Stimulated activated CD8-positive, alpha-beta memory T cell treated with anti-CD3 and anti-CD28 coated beads, Interleukin-15, amount 100 ng/mL, for 4 hours (primary cell): ENCODE results near the gene TPRG1L.
A peak's percentile ranks its signal among the peaks of the same experiment; 100 is the strongest.

Experiments used
- DNase-seq, 2 donors: peaks; one replicate each; pipeline ENCODE4 v3.0.0-alpha.2; 2020; ENCODE audit warnings: low read depth in 2 of 2

TPRG1L gene

DNA sequence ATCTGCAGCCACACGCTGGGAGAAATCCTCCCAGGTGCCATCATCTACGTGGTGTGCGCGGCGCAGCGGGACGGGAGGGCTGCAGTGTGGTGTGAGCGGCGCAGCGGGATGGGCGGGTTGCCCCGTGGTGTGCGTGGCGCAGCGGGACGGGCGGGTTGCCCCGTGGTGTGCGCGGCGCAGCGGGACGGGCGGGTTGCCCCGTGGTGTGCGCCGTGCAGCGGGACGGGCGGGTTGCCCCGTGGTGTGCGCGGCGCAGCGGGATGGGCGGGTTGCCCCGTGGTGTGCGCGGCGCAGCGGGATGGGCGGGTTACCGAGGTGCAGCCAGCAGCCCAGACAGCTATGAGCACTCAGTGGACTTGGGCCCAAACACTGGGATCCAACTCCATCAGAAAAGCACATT is 20.4 kb downstream of the TPRG1L start:
- DNase-seq = no peak

GRCh38 chr1:3645666-3646355 is 21.0 kb downstream of the TPRG1L start:
- no peak for DNase-seq

- no peak for DNase-seq
These were observed 21.8 kb downstream of the TPRG1L start for GRCh38 chr1:3646596-3646995.

DNA sequence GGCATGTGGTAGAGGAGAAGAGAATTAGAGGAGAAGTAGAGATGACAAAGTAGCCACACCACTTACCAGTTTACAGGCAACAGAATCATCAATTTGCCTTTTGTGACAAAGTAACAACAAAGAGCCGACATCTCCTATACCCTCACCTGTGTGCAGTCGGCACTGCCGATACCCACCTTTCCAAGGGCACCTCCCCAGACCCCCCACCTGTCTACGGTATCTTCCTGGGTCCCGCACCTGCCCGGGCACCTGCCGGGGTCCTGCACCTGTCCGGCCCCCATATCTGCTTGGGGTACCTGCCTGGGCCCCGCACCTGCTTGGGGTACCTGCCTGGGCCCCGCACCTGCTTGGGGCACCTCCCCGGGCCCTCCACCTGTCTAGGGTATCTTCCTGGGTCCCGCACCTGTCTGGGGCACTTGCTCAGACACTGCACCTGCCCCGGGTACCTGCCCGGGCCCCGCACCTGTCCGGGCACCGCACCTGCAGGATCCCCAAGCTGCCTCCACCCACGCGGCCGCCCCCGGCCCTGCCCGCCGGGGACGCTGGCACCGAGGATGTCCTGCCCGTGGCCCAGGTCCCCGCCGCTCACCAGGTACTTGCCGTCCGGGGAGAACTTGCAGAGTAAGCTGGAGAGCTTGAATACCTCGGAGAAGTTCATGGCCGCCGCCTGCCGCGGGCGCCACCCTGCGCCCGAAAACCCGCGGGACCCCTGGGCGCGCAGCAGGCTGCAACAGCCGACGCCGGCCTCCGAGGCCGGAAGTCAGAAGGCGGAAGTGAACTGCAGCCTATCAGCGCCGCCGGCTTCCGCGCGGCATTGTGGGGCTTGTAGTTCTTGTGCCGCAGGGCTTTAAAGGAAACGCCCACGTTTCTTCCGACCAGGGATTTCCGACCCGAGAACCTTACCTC is 24.8 kb downstream of the TPRG1L start, which contains the start of gene WRAP73:
Gene WRAP73, minus strand, starts transcription at position 762 of the 906 bp plus-strand sequence. Its CDS starts 104 bp downstream, at position 658.
- DNase-seq = peak; percentile 78 to 83

GRCh38 chr1:3650248-3651025 is 25.6 kb downstream of the TPRG1L start:
- no peak for DNase-seq

DNA sequence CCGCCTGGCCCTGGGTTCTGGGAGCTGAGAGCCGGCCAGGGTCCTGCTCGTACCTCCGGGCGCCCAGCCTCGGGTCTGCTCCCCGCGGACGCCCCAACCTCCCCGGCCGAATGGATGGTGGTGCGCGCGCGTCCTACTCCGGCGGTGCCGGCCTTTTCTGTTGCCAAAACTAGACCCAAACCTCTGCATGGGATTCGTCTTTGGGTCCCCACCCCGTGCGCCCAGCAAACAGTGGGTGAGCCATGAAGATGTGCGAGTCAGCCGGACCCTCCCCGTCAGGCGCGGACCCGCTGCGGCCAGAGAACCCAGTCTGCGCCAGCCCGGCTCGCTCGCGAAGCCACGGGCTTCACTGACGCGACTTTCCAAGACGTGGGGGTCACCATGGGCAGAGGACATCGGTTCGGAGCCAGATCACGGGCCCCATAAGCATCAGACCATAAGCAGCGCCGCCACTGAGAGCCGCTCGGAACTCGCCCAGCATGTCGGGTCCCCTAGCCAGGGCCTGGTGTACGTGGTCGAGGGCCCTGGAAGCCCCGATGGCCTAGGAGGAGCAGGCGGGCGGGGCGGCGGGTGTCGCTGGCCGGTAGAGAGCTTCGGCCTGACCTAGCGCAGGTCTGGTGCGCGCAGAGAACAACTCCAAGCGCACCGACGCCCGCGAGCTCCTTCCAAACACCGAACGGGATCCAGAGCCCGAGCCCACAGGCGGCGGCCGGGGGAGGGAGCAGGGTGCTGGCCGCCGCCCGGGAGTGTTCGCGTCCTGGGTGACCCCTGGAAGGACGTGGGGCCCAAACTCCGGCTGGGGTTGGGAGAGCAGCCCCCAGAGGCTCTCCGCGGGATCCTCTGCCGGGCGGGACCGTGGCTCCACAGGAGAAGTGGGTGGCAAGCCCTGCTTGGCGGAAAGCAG is 26.5 kb downstream of the TPRG1L start:
- no peak for DNase-seq

GRCh38 chr1:3651930-3652547 is 27.2 kb downstream of the TPRG1L start, which contains the start of gene TP73:
TP73 (plus strand) TSS chr1:3652516; CDS start chr1:3682366, 29,850 bp downstream.
- no peak for DNase-seq

GRCh38 chr1:3652548-3653285 is 27.9 kb downstream of the TPRG1L start:
- DNase-seq = no peak

- DNase-seq = no peak
These were observed 28.4 kb downstream of the TPRG1L start for GRCh38 chr1:3653286-3653618.

GRCh38 chr1:3654549-3655281 is 29.9 kb downstream of the TPRG1L start:
- DNase-seq = no peak

GRCh38 chr1:3656450-3657095 is 31.8 kb downstream of the TPRG1L start:
- DNase-seq = no peak

- DNase-seq = no peak
These were observed 32.3 kb downstream of the TPRG1L start for GRCh38 chr1:3657096-3657475.

GRCh38 chr1:3657578-3658230 is 32.9 kb downstream of the TPRG1L start:
- no peak for DNase-seq

DNA sequence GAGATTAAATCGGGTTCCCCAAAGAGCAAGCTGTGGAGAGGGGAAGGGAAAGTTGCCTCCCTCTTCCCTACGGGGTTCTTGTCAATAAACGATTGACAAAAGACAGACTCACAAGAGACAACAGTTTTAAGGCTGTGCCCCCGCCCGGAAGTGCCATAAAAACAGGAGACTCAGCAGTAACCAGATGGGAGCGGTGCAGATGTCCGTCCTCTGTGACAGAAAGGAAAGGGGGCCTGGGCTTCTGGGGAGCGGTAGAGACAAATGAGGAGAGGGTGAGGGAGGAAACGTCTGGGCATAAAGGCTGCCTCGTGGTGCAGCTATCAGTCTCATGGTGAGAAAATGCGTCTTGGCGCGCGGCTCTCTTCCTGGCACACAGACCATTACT is 33.4 kb downstream of the TPRG1L start:
- DNase-seq = no peak

GRCh38 chr1:3659093-3659492 is 34.3 kb downstream of the TPRG1L start:
- no peak for DNase-seq

DNA sequence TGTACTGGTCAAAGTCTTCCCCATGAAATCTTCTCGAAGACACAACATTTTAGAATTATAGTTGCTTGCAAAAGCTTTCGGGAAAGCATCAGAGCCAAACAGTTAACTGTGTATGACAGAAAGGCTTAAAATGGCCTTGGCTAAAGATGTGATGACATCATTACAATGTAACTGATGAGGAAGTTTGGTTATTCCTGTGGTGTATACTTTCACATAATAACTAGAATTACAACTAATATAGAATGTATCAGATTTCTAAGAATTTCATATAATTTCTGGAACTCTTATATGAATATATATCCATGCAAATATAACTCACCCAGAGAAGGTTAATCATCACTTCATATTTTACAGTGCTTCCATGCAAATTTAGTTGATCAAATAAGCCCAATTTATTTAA is 35.9 kb downstream of the TPRG1L start:
- no peak for DNase-seq

DNA sequence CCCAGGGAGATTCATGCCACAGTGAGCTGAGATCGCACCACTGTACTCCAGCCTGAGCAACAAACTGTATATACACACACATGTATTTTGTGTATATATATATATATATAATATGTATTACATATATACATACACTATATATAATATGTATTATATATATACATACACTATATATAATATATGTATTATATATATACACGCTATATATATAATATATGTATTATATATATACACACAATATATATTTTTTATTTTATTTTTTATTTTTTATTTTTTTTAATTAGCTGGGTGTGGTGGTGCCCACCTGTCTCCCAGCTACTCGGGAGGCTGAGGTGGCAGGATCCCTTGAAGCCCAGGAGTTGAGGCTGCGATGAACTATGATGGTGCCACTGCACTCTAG is 36.8 kb downstream of the TPRG1L start:
- DNase-seq = no peak

DNA sequence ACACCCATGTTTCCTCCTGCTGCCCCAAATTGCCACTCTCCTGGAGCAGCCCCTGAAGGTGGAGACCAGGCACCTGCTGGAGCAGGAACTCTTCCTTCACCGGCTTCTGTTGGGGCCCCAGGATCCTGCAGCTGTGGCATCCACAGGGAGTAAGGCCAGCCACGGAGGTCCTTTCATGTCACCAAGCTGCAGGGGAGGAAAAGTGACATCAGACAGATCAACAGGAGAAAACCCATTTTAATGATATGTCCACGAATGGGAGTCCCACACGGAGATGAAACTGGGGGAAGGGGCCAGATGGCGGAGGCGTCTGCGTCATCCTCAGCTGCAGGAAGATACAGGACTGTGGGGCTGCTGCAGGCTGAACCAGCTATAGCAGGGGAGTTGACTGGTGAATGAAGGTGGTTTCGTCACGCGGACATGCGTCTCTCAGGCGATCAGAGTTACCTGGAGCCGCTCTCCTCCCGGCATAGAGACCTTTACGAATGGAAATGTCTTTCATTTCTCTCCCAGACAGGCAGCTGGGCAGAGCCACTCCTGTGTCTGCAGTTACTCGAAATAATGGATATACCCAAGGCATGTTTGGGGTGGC is 37.4 kb downstream of the TPRG1L start:
- no peak for DNase-seq
